ENCODE data around the gene G0S2. TPM values are rescaled to one million over a fixed set of nuclear protein-coding genes. Genes with fewer than 3 reads are reported as not detected.
A peak's percentile ranks its signal among the peaks of the same experiment; 100 is the strongest.

The G0S2 gene
- total and polyA plus RNA-seq, 4 donors: 9.6 to 347 (median 166) TPM

DNA sequence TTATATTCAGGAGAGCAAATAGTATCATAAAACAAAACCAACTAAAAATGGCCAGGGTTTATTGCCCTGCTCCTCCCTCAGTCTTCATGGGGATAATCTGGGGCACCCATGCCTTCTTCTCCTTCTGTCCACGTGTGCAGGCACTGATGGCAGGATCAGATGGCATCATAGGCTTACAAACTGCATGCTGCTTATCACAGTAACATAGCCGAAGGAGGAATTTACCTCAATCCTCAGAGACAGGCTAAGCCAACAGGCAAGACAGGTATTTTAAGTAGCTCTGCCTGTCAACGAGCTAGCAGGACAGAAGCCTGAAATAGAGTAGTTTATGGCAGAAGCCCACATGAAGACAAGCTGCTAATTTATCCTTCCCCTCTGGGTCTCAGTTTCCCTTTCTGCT lies 32.4 kb upstream of the G0S2 start (continued):
- TF ChIP-seq CTCF (IDR thresholded peaks at IDR 0.05; ENCODE audit: low read depth, low read length, missing input control) (no peak), RXRA (IDR thresholded peaks at IDR 0.05) (no peak), MAX (IDR thresholded peaks at IDR 0.05) (no peak), YY1 (IDR thresholded peaks at IDR 0.05) (no peak), RAD21 (IDR thresholded peaks at IDR 0.05) (no peak), EGR1 (IDR thresholded peaks at IDR 0.05; ENCODE audit: low read depth in 2 of 2) (no peak)

DNA sequence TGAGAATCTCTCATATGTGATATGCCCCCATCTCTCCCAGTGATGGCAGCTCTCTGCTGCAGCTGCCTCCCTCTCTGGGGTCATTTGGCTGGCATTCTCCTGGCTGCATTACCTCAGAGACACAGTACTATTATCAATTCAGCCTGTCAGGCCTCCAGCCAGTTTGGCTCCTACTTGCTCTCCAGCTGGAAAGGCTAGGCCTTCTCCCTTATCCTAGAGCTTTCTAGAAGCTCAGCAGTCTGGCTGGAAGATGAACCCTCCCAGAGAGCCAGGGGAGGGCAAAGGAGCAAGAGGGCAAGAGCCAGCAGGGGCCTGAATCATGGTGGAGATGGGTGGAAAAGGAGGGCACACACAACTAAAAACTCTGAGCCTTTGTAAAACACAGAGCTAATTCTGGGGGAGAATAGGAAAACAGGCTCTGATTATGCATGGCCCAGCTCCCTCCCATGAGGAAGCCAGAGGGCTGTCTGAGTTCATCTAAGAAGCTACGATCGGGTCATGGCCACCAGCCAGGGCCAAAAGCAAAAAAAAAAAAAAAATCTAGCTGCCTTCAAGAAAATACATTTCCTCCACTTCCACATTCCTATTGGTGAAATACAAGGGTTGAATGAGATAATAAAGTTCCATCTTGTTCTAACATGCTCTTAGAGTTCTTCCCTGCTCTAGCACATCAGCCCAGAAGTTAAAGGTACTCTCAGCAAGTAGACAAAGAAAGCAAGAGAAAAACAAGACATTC lies 31.8 kb upstream of the G0S2 start:
- Histone ChIP-seq H3K4me1 (ENCODE audit: control insufficient read depth in 4 of 4, insufficient read depth in 4 of 4, low read length in 3 of 4) (peaks cover 0 to 13% (median 11%) of the 10 kb centered on the region in 4 donors), H3K36me3 (ENCODE audit: control insufficient read depth in 4 of 4, insufficient read depth in 3 of 4, low read depth in 1 of 4, low read length in 3 of 4) (no peaks in the 10 kb centered on the region), H3K9me3 (ENCODE audit: control insufficient read depth in 4 of 4, low read length in 3 of 4) (no peaks in the 10 kb centered on the region), H3K4me3 (ENCODE audit: low read depth in 1 of 3, low read length in 3 of 3) (no peak overlapping the region), H3K27ac (ENCODE audit: low read depth in 1 of 2, low read length in 2 of 2) (peak overlapping the region; percentile 2 to 6), H3K27me3 (ENCODE audit: control insufficient read depth in 4 of 4, insufficient read depth in 4 of 4, low read length in 3 of 4) (no peaks in the 10 kb centered on the region), H3K9ac (ENCODE audit: low read depth in 1 of 2, low read length in 2 of 2) (no peak overlapping the region)
- TF ChIP-seq ATF3 (IDR thresholded peaks at IDR 0.05) (no peak), SP1 (IDR thresholded peaks at IDR 0.05) (peak; percentile 44), NR2F2 (IDR thresholded peaks at IDR 0.05) (peak; percentile 94), RAD21 (IDR thresholded peaks at IDR 0.05) (peak; percentile 39 to 50), RXRA (IDR thresholded peaks at IDR 0.05) (peak; percentile 55 to 71), GABPA (IDR thresholded peaks at IDR 0.05 in 1 of 2, conservative IDR thresholded peaks at IDR 0.05 in 1 of 2) (no peak), HNF4A (conservative IDR thresholded peaks at IDR 0.05) (peak in 1 of 2 donors; percentile 26), YY1 (IDR thresholded peaks at IDR 0.05) (peak; percentile 40), TAF1 (conservative IDR thresholded peaks at IDR 0.05) (no peak)
- TF ChIP-seq, protein P1, sequence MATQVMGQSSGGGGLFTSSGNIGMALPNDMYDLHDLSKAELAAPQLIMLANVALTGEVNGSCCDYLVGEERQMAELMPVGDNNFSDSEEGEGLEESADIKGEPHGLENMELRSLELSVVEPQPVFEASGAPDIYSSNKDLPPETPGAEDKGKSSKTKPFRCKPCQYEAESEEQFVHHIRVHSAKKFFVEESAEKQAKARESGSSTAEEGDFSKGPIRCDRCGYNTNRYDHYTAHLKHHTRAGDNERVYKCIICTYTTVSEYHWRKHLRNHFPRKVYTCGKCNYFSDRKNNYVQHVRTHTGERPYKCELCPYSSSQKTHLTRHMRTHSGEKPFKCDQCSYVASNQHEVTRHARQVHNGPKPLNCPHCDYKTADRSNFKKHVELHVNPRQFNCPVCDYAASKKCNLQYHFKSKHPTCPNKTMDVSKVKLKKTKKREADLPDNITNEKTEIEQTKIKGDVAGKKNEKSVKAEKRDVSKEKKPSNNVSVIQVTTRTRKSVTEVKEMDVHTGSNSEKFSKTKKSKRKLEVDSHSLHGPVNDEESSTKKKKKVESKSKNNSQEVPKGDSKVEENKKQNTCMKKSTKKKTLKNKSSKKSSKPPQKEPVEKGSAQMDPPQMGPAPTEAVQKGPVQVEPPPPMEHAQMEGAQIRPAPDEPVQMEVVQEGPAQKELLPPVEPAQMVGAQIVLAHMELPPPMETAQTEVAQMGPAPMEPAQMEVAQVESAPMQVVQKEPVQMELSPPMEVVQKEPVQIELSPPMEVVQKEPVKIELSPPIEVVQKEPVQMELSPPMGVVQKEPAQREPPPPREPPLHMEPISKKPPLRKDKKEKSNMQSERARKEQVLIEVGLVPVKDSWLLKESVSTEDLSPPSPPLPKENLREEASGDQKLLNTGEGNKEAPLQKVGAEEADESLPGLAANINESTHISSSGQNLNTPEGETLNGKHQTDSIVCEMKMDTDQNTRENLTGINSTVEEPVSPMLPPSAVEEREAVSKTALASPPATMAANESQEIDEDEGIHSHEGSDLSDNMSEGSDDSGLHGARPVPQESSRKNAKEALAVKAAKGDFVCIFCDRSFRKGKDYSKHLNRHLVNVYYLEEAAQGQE (IDR thresholded peaks at IDR 0.05): no peak
- DNase-seq (ENCODE audit: low spot score): no peak
- 11% methylated on average over 2 of the region's 2 CpGs for WGBS
